Measurements from ENCODE around the gene ZNF77. TPM values are rescaled to one million over a fixed set of nuclear protein-coding genes. Genes with fewer than 3 reads are reported as not detected.
"Not testable (repeated sequence)": the region's sequence is repeated elsewhere in the genome, so short reads cannot be mapped to it uniquely, and the experiment has no call there.

The ZNF77 gene
- total RNA-seq, result 1 to 10 TPM; 5.7 to 6.9 TPM
- polyA plus RNA-seq, result 1 to 10 TPM; 1.3 to 2.1 (median 1.7) TPM
- 5.4 to 12.7 (median 10.1) reads per million in 6 experiments for total RNA-seq

DNA sequence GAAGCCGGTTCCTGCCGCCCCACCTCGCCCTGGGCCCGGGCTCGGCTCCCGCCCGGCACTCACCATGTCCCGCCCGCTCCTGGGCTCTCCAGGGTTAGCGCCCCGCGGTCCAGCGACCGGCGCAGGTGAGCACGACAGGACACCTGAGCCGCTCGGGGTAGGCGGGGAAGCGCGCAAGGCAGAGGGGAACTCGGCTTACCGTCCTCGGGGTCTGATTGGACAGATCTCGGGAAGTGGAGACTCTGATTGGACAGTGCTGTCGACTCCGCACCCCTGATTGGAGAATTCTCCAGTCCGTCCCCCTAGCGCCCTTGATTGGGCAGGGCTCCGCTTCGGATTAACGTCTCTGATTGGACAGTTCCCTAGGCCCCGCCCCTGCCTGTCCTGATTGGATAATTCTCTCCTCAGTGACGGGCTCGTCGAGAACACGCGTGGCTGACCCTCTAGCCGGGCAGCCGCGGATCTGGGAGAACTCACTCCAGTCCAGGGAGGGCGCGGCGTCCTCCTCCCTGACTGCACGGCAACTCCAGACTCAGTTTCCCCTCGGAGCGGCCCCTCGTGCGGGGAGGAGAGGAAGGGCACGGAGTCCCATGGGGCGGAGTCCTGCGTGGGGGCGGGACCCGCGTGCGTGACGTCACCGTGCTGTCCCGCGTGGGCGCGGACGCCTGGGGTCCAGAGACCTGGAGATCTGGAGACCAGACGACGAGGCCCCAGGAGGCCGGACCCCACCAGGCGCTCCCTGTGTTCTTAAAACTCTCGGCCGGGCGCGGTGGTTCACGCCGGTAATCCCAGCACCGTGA is at the start of gene ZNF77:
Gene ZNF77, minus strand, starts transcription at position 197 of the 800 bp plus-strand sequence. Its CDS starts 131 bp downstream, at position 66.
- H3K27ac Mint-ChIP-seq, result peak within 1 kb of the TSS; percentile 90 to 100 (median 98)
- POLR2A ChIA-PET, result interaction anchor here (0.7 kb wide), 1 partner anchor 555 kb away, joined by 3 read pairs; no protein-coding TSS in a partner anchor
- no peaks in the 10 kb centered on the region for H3K36me3 Mint-ChIP-seq
- ATAC-seq (peak; percentile 97 to 98), DNase-seq (peak; percentile 92 to 100 (median 99))
- no peaks in the 10 kb centered on the region for H3K9me3 Mint-ChIP-seq
- H3K4me1 Mint-ChIP-seq, result peaks cover 15 to 47% (median 36%) of the 10 kb centered on the region in 4 donors
- H3K27me3 Mint-ChIP-seq, result peaks cover 0 to 2% (median 0%) of the 10 kb centered on the region in 5 donors
- H3K4me3 Mint-ChIP-seq, result peak within 1 kb of the TSS; percentile 95 to 98 (median 96)

DNA sequence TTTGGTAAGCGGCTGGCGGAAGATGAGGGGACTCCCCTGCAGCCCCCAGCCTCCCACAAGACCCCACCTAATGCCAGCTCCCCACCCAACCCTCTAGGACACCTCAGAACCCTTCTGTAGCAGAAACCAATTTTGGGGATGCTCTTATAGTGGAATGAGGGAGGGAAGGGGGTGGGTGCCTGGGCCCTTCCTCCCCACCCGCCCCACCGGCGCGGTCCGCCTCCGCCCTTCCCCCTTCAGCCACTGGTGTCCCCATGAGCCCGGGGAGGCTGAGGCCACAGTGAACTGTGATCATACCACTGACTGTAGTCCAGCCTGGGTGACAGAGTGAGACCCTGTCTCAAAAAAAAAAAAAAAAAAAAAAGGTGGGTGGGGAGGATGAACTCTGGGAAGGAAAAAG is 48.8 kb upstream of the ZNF77 start:
- H3K27ac Mint-ChIP-seq, result no peak overlapping the region
- peaks cover 0 to 2% (median 0%) of the 10 kb centered on the region in 4 donors for H3K4me1 Mint-ChIP-seq
- DNase-seq, result no peak
- no peaks in the 10 kb centered on the region for H3K27me3 Mint-ChIP-seq
- no peak overlapping the region for H3K4me3 Mint-ChIP-seq
- POLR2A ChIA-PET, result interaction anchor here (0.6 kb wide), 1 partner anchor 31 kb away, joined by 3 read pairs; no protein-coding TSS in a partner anchor
- H3K36me3 Mint-ChIP-seq, result peaks cover 0 to 8% (median 2%) of the 10 kb centered on the region in 3 donors
- ATAC-seq, result no peak
- H3K9me3 Mint-ChIP-seq, result no peaks in the 10 kb centered on the region

DNA sequence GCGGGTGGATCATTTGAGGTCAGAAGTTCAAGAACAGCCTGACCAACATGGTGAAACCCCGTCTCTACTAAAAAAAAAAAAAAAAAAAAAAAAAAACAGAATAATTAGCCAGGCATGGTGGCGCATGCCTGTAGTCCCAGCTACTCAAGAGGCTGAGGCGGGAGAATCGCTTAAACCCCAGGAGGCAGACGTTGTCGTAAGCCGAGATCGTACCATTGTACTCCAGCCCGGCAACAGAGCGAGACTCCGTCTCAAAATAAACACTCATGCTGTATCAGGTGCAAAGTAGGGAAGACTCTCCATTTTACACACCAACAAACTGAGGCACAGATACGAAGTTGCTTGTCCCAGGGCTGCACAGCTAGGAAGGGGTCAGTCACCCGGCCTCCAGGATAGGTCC is 48.2 kb upstream of the ZNF77 start:
- peaks cover 0 to 2% (median 0%) of the 10 kb centered on the region in 4 donors for H3K4me1 Mint-ChIP-seq
- H3K36me3 Mint-ChIP-seq, result peaks cover 0 to 8% (median 2%) of the 10 kb centered on the region in 3 donors
- no peak overlapping the region for H3K27ac Mint-ChIP-seq
- DNase-seq (no peak), ATAC-seq (no peak)
- no peaks in the 10 kb centered on the region for H3K9me3 Mint-ChIP-seq
- POLR2A ChIA-PET, result interaction anchor here (0.6 kb wide), 1 partner anchor 31 kb away, joined by 3 read pairs; no protein-coding TSS in a partner anchor
- no peak overlapping the region for H3K4me3 Mint-ChIP-seq
- no peaks in the 10 kb centered on the region for H3K27me3 Mint-ChIP-seq

DNA sequence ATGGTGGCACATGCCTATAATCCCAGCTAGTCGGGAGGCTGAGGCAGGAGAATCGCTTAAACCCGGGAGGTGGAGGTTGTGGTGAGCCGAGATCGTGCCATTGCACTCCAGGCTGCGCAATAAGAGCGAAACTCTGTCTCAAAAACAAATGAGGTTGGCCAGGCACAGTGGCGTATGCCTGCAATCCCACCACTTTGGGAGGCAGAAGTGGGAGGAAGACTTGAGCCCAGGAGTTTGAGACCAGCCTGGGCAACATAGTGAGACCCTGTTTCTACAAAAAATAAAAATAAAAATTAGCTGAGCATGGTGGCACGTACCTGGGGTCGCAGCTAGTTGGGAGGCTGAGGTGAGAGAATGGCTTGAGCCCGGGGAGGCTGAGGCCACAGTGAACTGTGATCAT is 47.6 kb upstream of the ZNF77 start:
- ATAC-seq, H3K4me1 Mint-ChIP-seq, H3K36me3 Mint-ChIP-seq, H3K4me3 Mint-ChIP-seq, H3K9me3 Mint-ChIP-seq, H3K27ac Mint-ChIP-seq, H3K27me3 Mint-ChIP-seq, DNase-seq: not testable (repeated sequence)
- POLR2A ChIA-PET, result interaction anchor here (0.8 kb wide), 1 partner anchor 23 kb away, joined by 3 read pairs; no protein-coding TSS in a partner anchor

DNA sequence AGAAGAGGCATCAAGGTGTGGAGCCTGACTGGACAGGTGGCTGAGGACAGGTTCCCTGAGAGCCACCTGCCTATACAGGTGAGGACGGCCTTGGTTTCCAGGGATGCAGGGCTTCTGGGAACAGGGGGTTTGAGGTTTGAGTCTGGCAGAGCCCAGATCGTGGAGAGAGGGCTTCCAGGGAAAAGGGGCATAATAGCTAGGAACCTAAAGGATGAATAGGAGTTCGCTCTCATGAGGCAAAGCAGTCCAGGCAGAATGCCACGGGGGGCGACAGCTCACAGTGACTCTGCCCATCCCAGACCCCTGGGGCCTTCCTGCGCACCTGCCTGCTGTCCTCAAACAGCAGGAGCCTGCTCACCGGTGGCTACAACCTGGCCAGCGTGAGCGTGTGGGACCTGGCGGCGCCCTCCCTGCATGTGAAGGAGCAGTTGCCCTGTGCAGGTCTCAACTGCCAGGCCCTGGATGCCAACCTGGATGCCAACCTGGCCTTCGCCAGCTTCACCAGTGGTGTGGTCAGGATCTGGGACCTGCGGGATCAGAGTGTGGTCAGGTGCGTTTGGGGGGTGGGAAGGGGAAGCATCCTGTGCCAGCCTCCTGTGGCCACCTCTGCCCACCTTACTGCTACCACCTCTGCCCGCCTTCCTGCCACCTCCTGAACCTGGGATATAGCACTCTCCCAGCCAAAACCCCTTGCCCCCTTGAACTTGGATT is 44.6 kb upstream of the ZNF77 start:
- DNase-seq (no peak), ATAC-seq (no peak)
- Mint-ChIP-seq H3K4me3 (no peak overlapping the region), H3K36me3 (no peaks in the 10 kb centered on the region), H3K9me3 (no peaks in the 10 kb centered on the region), H3K27me3 (peaks cover 0 to 1% (median 0%) of the 10 kb centered on the region in 5 donors), H3K4me1 (peaks cover 0 to 2% (median 0%) of the 10 kb centered on the region in 4 donors), H3K27ac (no peak overlapping the region)
- POLR2A ChIA-PET, result interaction anchor here (0.6 kb wide), 2 partner anchors 8 to 19 kb away, joined by 3 to 5 read pairs; no protein-coding TSS in a partner anchor

DNA sequence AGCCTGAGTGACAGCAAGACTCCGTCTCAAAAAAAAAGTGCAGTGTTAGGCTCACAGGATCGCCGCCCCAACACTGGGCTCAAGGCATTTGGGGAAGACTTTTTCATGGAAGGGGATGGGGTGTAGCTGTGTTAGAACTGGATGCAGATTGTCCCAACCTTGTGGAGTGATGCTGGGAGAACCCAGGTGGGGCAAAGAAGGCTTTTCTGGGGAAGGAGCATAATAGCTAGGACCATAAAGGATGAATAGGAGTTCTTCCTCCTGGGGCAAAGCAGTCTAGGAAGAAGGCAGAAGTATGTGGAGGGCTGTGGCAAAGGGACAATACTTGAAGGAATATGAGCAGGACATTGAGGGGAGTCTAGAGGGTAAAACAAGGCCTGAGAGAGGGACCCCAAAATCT is 43.8 kb upstream of the ZNF77 start:
- no peak overlapping the region for H3K27ac Mint-ChIP-seq
- H3K27me3 Mint-ChIP-seq, result peaks cover 0 to 2% (median 2%) of the 10 kb centered on the region in 5 donors
- no peaks in the 10 kb centered on the region for H3K9me3 Mint-ChIP-seq
- ATAC-seq (no peak), DNase-seq (no peak)
- H3K36me3 Mint-ChIP-seq, result no peaks in the 10 kb centered on the region
- POLR2A ChIA-PET, result interaction anchor here (0.6 kb wide), 2 partner anchors 9 to 18 kb away, joined by 3 to 5 read pairs; no protein-coding TSS in a partner anchor
- H3K4me1 Mint-ChIP-seq, result peaks cover 0 to 3% (median 2%) of the 10 kb centered on the region in 4 donors
- no peak overlapping the region for H3K4me3 Mint-ChIP-seq

DNA sequence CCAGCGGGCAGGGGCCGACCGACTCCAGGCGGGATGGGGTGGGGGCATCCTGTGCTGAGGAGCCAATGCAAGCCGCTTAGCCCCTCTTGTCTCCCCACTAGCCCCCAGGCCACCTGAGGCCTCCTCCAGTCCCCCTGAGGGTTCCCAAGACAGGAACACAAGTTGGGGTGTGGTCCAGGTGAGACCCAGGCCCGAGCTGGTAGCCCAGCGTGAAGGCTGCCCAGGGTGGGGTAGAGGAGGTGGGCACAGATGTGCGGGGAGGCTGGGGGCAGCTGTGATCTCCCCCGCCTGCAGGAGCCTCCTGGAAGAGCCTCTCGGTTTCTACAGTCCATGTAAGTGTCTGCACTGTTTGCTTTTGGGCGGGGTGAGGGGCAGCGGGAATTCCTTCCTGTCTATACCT is 43.0 kb upstream of the ZNF77 start:
- no peaks in the 10 kb centered on the region for H3K36me3 Mint-ChIP-seq
- no peak for DNase-seq
- no peak overlapping the region for H3K4me3 Mint-ChIP-seq
- no peak for ATAC-seq
- H3K27me3 Mint-ChIP-seq, result peaks cover 2 to 8% (median 7%) of the 10 kb centered on the region in 5 donors
- H3K9me3 Mint-ChIP-seq, result no peaks in the 10 kb centered on the region
- no peak overlapping the region for H3K27ac Mint-ChIP-seq
- POLR2A ChIA-PET, result no interaction called here
- peaks cover 0 to 10% (median 9%) of the 10 kb centered on the region in 4 donors for H3K4me1 Mint-ChIP-seq

DNA sequence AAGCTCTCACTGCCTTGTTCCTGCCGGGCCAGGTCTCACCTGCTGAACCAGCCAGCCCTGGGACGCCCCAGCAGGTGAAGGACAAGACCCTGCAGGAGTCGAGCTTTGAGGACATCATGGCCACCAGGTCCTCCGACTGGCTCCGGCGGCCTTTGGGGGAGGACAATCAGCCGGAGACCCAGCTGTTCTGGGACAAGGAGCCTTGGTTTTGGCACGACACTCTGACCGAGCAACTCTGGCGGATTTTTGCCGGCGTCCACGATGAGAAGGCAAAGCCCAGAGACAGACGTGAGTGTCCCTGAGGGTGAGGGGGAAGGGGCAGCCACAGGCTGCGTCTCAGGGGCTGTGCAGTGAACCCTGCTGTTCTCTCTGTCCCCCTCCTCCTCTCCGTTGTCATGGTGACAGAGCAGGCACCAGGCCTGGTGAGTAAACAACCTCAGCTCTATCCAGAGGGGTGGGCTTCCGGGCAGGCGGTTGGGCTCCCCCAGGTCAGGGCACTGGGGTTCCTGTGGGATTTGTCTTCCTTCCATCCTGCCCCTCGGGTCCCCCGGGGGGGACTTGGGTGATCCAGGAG is 42.3 kb upstream of the ZNF77 start:
- Mint-ChIP-seq H3K36me3 (no peaks in the 10 kb centered on the region), H3K9me3 (no peaks in the 10 kb centered on the region), H3K4me1 (peaks cover 0 to 10% (median 9%) of the 10 kb centered on the region in 4 donors), H3K27ac (peak overlapping the region in 1 of 10 donors; percentile 56), H3K27me3 (peaks cover 2 to 12% (median 7%) of the 10 kb centered on the region in 5 donors), H3K4me3 (no peak overlapping the region)
- DNase-seq, result no peak
- ATAC-seq, result no peak
- POLR2A ChIA-PET, result no interaction called here

DNA sequence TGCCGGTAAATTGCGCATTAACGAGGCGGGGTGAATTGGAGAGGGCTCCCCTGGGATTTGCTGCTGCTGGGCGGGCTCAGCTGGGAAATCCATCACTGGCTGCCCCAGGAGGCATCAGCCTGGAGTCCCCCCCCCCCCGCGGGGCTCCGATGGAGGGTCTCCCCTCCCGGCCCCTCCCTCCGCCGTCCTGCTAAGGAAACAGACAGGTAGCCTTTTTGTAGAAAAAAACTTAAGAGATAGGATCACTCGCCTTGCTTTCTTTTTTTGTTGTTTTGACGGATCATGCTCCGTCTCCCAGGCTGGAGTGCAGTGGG is 39.4 kb upstream of the ZNF77 start:
- H3K4me3 Mint-ChIP-seq, result no peak overlapping the region
- H3K9me3 Mint-ChIP-seq, result no peaks in the 10 kb centered on the region
- ATAC-seq (no peak), DNase-seq (no peak)
- no peak overlapping the region for H3K27ac Mint-ChIP-seq
- peaks cover 2 to 10% (median 9%) of the 10 kb centered on the region in 4 donors for H3K4me1 Mint-ChIP-seq
- POLR2A ChIA-PET, result no interaction called here
- no peaks in the 10 kb centered on the region for H3K36me3 Mint-ChIP-seq
- peaks cover 4 to 21% (median 13%) of the 10 kb centered on the region in 5 donors for H3K27me3 Mint-ChIP-seq

DNA sequence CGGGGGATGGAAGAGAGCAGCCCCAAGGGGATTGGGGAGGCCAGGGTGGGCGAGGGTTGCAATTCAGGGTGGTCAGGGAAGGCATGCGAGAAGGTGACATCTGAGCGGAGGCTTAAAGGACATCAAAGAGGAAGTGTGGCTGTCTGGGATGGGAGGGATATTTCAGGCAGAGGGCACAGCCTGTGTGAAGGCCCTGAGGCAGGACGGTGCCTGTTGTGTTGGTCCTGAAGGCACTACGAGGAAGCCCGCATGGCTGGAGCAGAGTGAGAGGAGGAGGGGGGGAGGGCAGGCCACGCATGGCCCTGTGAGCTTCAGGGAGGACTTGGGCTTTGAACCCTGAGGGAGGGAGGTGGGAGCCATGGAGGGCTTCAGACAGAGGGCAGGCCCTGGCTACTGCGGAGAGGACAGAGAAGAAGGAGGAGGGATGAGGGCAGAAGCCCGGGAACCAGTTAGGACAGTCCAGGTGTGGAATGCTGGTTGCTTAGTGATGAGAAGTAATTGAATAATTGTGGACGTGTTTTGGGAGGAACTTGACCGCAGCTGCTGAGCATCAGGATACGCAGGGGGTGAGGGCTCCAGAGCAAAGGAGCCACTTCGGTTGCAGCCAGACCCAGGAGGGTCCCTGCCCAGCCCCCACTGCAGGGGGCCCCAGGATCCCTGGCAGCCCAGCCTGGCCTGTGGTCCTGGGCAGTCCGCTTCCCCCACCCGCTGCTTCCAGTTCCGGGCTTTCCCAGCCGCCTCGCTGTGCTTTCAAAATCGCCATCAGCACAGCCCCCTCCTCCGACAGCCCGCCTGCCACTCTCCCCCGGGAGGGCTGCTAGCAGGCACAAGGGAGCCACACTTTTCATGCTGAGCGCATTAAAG is 38.8 kb upstream of the ZNF77 start:
- no peak for ATAC-seq
- Mint-ChIP-seq H3K27me3 (peaks cover 4 to 21% (median 13%) of the 10 kb centered on the region in 5 donors), H3K9me3 (no peaks in the 10 kb centered on the region), H3K4me1 (peaks cover 2 to 10% (median 9%) of the 10 kb centered on the region in 4 donors), H3K27ac (peak overlapping the region in 2 of 10 donors; percentile 24 to 62), H3K4me3 (no peak overlapping the region), H3K36me3 (no peaks in the 10 kb centered on the region)
- POLR2A ChIA-PET, result interaction anchor here (0.5 kb wide), 1 partner anchor 9 kb away, joined by 4 read pairs; no protein-coding TSS in a partner anchor
- DNase-seq, result no peak

DNA sequence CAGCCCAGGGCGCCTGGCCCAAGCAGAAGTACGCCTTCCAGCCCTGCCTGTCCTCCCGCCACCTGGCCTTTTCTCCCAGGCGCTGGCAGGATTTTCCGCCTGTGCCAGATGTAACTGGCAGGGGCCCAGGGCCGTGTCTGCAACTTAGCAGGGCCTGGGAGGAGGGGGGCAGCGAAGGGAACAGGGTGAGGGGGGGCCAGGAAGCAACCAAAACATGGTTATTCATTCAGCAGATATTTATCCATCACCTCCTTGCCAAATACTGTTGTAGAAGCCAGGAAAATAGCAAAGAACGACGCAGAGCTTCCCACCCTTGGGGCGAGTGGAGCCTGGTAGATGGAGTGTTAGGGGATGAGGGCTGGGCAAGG is 38.2 kb upstream of the ZNF77 start:
- peaks cover 4 to 21% (median 13%) of the 10 kb centered on the region in 5 donors for H3K27me3 Mint-ChIP-seq
- H3K27ac Mint-ChIP-seq, result no peak overlapping the region
- ATAC-seq, result no peak
- H3K4me3 Mint-ChIP-seq, result no peak overlapping the region
- POLR2A ChIA-PET, result interaction anchor here (0.5 kb wide), 1 partner anchor 8 kb away, joined by 4 read pairs; no protein-coding TSS in a partner anchor
- H3K36me3 Mint-ChIP-seq, result no peaks in the 10 kb centered on the region
- peaks cover 2 to 10% (median 9%) of the 10 kb centered on the region in 4 donors for H3K4me1 Mint-ChIP-seq
- DNase-seq, result no peak
- no peaks in the 10 kb centered on the region for H3K9me3 Mint-ChIP-seq

DNA sequence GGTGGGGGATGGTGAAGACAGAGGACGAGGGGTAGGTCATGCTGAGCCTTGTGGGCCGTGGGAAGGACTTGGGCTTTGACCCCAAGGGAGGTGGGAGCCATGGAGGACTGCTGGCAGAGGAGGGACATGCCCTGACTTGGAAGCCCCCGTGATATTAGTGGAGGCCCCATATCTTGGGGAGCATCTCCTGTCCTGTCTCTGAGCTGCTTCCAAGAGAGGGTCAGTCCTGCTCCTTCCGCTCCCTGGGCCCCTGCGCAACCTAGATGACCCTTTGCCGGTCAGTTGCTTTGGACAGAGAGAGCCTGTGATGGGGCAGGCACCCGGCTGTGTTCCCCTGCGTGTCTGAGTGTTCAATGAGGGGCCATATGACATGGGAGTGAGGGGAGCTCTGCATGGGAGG is 37.8 kb upstream of the ZNF77 start:
- Mint-ChIP-seq H3K4me1 (peaks cover 2 to 11% (median 11%) of the 10 kb centered on the region in 4 donors), H3K9me3 (no peaks in the 10 kb centered on the region), H3K27ac (no peak overlapping the region), H3K27me3 (peaks cover 4 to 21% (median 13%) of the 10 kb centered on the region in 5 donors), H3K4me3 (no peak overlapping the region), H3K36me3 (no peaks in the 10 kb centered on the region)
- no peak for DNase-seq
- POLR2A ChIA-PET, result no interaction called here
- no peak for ATAC-seq
